Activated effector memory CD4-positive, alpha-beta T cell treated with Interleukin-2 at 50 U/mL for 16 hours (primary cell): ENCODE measurements around the gene CWF19L2.
"Not testable (repeated sequence)": the region's sequence is repeated elsewhere in the genome, so short reads cannot be mapped to it uniquely, and the experiment has no call there.

Experiments used
- DNase-seq: peaks from one replicate; pipeline ENCODE4 v3.0.0-alpha.2; 2020

CWF19L2 gene

GRCh38 chr11:107430525-107430924, 27.1 kb downstream of the CWF19L2 start:
- DNase-seq = no peak

- DNase-seq = no peak
These were observed 29.9 kb downstream of the CWF19L2 start for GRCh38 chr11:107427569-107428180.

- no peak for DNase-seq
These were observed 44.3 kb downstream of the CWF19L2 start for GRCh38 chr11:107413352-107413751.

GRCh38 chr11:107408762-107409211, 48.8 kb downstream of the CWF19L2 start:
- no peak for DNase-seq

DNA sequence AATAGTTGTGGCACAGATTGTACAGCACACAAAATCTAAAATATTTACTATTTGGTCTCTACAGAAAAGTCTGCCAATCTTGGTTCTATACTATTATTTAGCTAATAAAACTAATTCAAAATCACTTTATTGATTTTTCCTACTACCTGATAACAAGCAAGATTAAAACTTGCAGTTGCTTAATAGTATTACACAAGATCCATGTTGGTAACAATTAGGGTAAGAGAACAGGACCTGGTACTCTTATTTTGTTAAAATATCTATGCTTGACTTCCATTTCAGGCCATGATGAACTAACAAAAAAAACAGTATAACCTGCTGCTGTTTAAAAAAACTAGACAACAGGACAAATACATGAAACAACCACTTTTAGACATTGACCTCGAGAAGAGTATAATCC, 52.4 kb downstream of the CWF19L2 start:
- DNase-seq = no peak

DNA sequence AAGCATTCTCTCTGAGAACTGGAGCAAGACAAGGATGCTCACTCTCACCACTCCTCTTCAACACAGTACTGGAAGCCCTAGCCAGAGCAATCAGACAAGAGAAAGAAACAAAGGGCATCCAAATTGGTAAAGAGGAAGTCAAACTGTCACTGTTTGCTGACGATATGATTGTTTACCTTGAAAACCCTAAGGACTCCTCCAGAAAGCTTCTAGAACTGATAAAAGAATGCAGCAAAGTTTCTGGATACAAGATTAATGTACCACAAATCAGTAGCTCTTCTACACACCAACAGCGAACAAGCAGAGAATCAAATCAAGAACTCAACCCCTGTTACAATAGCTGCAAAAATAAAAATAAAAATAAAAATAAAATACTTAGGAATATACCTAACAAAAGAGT, 56.5 kb downstream of the CWF19L2 start:
- DNase-seq = not testable (repeated sequence)

DNA sequence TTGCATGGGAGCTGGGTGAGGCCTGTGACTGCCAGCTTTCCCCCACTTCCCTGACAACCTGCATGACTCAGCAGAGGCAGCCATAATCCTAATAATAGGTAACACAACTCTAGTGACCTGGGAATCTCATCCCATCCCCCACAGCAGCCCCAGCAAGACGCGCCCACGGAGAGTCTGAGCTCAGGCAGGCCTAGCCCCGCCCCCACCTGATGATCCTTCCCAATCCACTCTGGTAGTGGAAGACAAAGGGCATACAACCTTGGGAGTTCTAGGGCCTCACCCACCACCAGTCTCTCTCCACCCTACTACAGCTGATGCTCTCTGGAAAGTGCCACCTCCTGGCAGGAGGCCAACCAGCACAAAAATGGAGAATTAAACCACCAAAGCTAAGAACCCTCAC, 60.3 kb downstream of the CWF19L2 start:
- no peak for DNase-seq

- DNase-seq = no peak
These were observed 65.0 kb downstream of the CWF19L2 start for GRCh38 chr11:107392611-107393010.

DNA sequence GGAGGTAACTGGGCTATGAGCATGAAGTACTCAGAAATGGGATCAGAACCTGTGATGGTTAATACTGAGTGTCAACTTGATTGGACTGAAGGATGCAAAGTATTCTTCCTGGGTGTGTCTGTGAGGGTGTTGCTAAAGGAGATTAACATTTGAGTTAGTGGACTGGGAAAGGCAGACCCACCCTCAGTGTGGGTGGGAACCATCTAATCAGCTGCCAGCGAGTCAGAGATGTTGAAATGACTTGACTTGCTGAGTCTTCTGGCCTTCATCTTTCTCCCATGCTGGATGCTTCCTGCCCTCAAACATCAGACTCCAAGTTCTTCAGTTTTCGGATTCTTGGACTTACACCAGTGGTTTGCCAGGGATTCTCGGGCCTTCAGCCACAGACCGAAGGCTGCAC, 66.9 kb downstream of the CWF19L2 start:
- DNase-seq = not testable (repeated sequence)

GRCh38 chr11:107387666-107388065, 70.0 kb downstream of the CWF19L2 start:
- no peak for DNase-seq

GRCh38 chr11:107385361-107385981, 72.2 kb downstream of the CWF19L2 start:
- DNase-seq = no peak

GRCh38 chr11:107384144-107384852, 73.3 kb downstream of the CWF19L2 start:
- DNase-seq = no peak

- DNase-seq = no peak
These were observed 85.2 kb downstream of the CWF19L2 start for GRCh38 chr11:107372439-107372838.

DNA sequence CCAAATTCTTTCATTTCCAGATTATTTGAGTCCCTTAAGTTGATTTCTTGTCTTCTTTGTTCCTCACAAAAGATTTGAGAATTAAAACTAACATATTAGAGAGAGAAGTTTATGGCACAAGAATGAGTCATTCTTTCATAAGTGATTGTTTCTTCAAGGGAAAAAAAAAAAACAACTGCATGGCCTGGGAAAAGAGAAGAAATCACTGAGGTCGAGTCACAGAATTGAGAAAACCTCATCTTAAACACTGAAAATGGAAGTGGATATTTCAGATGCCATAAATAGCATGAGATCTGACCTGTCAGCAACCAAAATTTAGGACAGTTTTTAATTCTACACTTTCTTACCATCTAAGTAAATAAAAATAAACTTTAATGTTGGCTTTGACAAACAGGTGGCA, 87.2 kb downstream of the CWF19L2 start:
- DNase-seq = no peak

GRCh38 chr11:107359701-107360100, 97.9 kb downstream of the CWF19L2 start:
- no peak for DNase-seq

DNA sequence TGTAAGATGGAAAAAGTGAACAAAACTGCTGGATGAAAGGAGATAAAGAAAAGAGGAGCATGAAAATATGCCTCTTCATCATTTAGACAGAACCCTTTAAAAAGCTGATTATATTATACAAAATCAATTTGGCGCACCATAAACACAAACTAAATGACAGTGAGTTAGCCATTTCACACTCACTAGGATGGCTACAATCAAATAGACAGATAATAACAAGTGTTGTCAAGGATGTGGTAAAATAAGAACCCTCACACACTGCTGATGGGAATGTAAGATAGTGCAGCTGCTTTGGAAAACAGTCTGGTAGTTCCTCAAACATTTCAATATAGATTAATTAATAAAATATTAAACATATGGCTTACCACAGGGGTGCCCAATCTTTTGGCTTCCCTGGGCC, 99.7 kb downstream of the CWF19L2 start:
- no peak for DNase-seq

DNA sequence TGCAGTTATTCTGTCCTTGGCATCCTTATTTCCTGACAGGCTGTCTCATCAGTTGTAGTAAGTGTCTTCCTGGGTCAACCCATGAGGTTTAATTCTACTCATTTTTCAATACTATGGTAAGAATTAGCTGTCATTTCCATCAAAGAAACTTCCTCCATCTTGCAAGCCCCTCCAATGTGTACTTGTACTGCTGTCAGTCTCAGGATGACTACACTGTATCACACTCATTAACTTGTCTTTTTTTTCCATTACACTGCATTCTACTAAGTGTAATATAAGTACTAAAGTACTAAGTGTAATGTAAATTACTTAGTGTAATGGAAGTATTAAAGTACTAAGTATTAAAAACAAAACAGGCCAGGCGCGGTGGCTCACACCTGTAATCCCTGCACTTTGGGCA, 102.8 kb downstream of the CWF19L2 start:
- DNase-seq = no peak

GRCh38 chr11:107337917-107338316, 119.7 kb downstream of the CWF19L2 start:
- no peak for DNase-seq

GRCh38 chr11:107331728-107332127, 125.9 kb downstream of the CWF19L2 start:
- DNase-seq = no peak

- no peak for DNase-seq
These were observed 128.5 kb downstream of the CWF19L2 start for GRCh38 chr11:107329164-107329563.

GRCh38 chr11:107316426-107316825, 141.2 kb downstream of the CWF19L2 start:
- DNase-seq = no peak

GRCh38 chr11:107307991-107308390, 149.6 kb downstream of the CWF19L2 start:
- DNase-seq = no peak

DNA sequence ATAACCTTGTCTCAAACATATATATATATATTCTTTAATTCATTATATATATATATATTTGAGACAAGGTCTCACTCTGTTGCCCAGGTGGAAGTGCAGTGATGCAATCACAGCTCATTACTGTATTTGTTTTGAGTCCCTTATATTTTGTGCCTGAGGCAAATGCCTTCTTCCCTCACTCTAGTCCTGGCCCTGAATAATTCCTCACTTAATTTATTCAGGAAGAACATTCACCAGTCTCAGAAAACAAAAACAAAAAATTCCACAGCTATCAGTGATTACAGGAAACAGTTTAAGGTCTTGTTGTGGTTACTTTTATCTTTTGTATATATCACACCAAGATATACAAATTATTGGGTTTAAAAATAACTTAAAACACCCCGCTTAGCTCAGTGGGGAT, 155.7 kb downstream of the CWF19L2 start:
- DNase-seq = no peak

- no peak for DNase-seq
These were observed 163.8 kb downstream of the CWF19L2 start for GRCh38 chr11:107293677-107294344.
